HEK293 (cell line): ENCODE data around the gene UBQLN2.

Source experiments
- KLF9 ChIP-seq: fragments of 450-650 bp; formaldehyde crosslinking; IDR thresholded peaks from 2 replicates; pipeline ENCODE4 v1.5.1; 2016; ENCODE audit warnings: missing biosample characterization, missing genetic modification characterization, low read depth
- OSR2 ChIP-seq: fragments of 450-650 bp; formaldehyde crosslinking; IDR thresholded peaks from 2 replicates; pipeline ENCODE4 v1.5.1; 2016; ENCODE audit warnings: missing biosample characterization, missing genetic modification characterization
- TCF7L2 ChIP-seq: IDR thresholded peaks from 2 replicates; pipeline ENCODE4 v1.6.1; 2011; ENCODE audit warnings: low read depth, mild to moderate bottlenecking, inconsistent platforms, low read length, moderate library complexity, borderline replicate concordance
- YY1 ChIP-seq: fragments of 450-650 bp; formaldehyde crosslinking; IDR thresholded peaks from 2 replicates; pipeline ENCODE4 v1.5.1; 2018; ENCODE audit warnings: missing biosample characterization, missing genetic modification characterization
- ZBTB7A ChIP-seq: fragments of 450-650 bp; formaldehyde crosslinking; IDR thresholded peaks from 2 replicates; pipeline ENCODE4 v1.5.1; 2016; ENCODE audit warnings: low read depth, missing biosample characterization, missing genetic modification characterization
- ZNF121 ChIP-seq: fragments of 450-650 bp; formaldehyde crosslinking; IDR thresholded peaks from 2 replicates; pipeline ENCODE4 v1.5.1; 2016; ENCODE audit warnings: missing biosample characterization, missing genetic modification characterization
- ZNF335 ChIP-seq: fragments of 450-650 bp; formaldehyde crosslinking; conservative IDR thresholded peaks from 2 replicates; pipeline ENCODE4 v1.5.1; 2016; ENCODE audit warnings: missing biosample characterization, missing genetic modification characterization
- ZNF510 ChIP-seq: fragments of 450-650 bp; formaldehyde crosslinking; IDR thresholded peaks from 2 replicates; pipeline ENCODE4 v1.5.1; 2018; ENCODE audit warnings: mild to moderate bottlenecking, missing genetic modification characterization, missing biosample characterization; ENCODE audit not compliant: insufficient replicate concordance
- ZNF561 ChIP-seq: fragments of 450-650 bp; IDR thresholded peaks from 2 replicates; pipeline ENCODE4 v1.5.1; 2018; ENCODE audit warnings: missing biosample characterization, missing genetic modification characterization, borderline replicate concordance
- TF ChIP-seq, protein P1 (sequence below): fragments of 450-650 bp; formaldehyde crosslinking; IDR thresholded peaks from 2 replicates; pipeline ENCODE4 v1.5.1; 2016; ENCODE audit warnings: missing biosample characterization, missing genetic modification characterization
- TF ChIP-seq, protein P2 (sequence below): fragments of 450-650 bp; formaldehyde crosslinking; IDR thresholded peaks from 2 replicates; pipeline ENCODE4 v1.5.1; 2016; ENCODE audit warnings: missing biosample characterization, missing genetic modification characterization
- TF ChIP-seq, protein P3 (sequence below): fragments of 450-650 bp; formaldehyde crosslinking; IDR thresholded peaks from 2 replicates; pipeline ENCODE4 v1.5.1; 2016; ENCODE audit warnings: missing biosample characterization, missing genetic modification characterization
- TF ChIP-seq, protein P4 (sequence below): IDR thresholded peaks from 2 replicates; pipeline ENCODE4 v1.6.1; 2011; ENCODE audit warnings: mild to moderate bottlenecking, low read depth, low read length, borderline replicate concordance
- TF ChIP-seq, protein P5 (sequence below): fragments of 450-650 bp; formaldehyde crosslinking; IDR thresholded peaks from 2 replicates; pipeline ENCODE4 v1.5.1; 2016; ENCODE audit warnings: missing biosample characterization, missing genetic modification characterization

DNA sequence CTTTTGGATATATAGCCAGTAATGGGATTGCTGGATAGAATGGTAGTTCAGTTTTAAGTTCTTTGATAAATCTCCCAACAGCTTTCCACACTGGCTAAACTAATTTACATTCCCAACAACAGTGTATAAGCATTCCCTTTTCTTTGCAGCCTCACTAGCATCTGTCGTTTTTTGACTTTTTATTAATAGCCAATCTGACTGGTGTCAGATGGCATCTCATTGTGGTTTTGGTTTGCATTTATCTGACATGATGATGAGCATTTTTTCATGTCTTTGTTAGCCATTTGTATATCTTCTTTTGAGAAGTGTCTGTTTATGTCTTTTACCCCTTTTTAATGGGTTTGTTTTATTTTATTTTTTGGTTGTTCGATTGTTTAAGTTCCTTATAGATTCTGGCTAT is 13.3 kb downstream of the UBQLN2 start:
- TF ChIP-seq, protein P1, sequence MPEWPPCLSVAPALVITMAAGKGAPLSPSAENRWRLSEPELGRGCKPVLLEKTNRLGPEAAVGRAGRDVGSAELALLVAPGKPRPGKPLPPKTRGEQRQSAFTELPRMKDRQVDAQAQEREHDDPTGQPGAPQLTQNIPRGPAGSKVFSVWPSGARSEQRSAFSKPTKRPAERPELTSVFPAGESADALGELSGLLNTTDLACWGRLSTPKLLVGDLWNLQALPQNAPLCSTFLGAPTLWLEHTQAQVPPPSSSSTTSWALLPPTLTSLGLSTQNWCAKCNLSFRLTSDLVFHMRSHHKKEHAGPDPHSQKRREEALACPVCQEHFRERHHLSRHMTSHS (tag by site-specific recombination), result no peak
- TF ChIP-seq, protein P2, sequence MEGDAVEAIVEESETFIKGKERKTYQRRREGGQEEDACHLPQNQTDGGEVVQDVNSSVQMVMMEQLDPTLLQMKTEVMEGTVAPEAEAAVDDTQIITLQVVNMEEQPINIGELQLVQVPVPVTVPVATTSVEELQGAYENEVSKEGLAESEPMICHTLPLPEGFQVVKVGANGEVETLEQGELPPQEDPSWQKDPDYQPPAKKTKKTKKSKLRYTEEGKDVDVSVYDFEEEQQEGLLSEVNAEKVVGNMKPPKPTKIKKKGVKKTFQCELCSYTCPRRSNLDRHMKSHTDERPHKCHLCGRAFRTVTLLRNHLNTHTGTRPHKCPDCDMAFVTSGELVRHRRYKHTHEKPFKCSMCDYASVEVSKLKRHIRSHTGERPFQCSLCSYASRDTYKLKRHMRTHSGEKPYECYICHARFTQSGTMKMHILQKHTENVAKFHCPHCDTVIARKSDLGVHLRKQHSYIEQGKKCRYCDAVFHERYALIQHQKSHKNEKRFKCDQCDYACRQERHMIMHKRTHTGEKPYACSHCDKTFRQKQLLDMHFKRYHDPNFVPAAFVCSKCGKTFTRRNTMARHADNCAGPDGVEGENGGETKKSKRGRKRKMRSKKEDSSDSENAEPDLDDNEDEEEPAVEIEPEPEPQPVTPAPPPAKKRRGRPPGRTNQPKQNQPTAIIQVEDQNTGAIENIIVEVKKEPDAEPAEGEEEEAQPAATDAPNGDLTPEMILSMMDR (tag by site-specific recombination), result no peak
- TF ChIP-seq, protein P3, sequence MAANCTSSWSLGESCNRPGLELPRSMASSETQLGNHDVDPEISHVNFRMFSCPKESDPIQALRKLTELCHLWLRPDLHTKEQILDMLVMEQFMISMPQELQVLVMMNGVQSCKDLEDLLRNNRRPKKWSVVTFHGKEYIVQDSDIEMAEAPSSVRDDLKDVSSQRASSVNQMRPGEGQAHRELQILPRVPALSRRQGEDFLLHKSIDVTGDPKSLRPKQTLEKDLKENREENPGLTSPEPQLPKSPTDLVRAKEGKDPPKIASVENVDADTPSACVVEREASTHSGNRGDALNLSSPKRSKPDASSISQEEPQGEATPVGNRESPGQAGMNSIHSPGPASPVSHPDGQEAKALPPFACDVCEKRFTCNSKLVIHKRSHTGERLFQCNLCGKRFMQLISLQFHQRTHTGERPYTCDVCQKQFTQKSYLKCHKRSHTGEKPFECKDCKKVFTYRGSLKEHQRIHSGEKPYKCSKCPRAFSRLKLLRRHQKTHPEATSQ (tag by site-specific recombination), result no peak
- TF ChIP-seq KLF9 (no peak), ZNF510 (no peak), YY1 (tag by site-specific recombination) (no peak), ZBTB7A (tag by site-specific recombination) (no peak), OSR2 (tag by site-specific recombination) (no peak), ZNF121 (no peak), ZNF335 (tag by site-specific recombination) (no peak), TCF7L2 (no peak), ZNF561 (tag by site-specific recombination) (no peak)
- TF ChIP-seq, protein P4, sequence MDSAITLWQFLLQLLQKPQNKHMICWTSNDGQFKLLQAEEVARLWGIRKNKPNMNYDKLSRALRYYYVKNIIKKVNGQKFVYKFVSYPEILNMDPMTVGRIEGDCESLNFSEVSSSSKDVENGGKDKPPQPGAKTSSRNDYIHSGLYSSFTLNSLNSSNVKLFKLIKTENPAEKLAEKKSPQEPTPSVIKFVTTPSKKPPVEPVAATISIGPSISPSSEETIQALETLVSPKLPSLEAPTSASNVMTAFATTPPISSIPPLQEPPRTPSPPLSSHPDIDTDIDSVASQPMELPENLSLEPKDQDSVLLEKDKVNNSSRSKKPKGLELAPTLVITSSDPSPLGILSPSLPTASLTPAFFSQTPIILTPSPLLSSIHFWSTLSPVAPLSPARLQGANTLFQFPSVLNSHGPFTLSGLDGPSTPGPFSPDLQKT, result no peak
- TF ChIP-seq, protein P5, sequence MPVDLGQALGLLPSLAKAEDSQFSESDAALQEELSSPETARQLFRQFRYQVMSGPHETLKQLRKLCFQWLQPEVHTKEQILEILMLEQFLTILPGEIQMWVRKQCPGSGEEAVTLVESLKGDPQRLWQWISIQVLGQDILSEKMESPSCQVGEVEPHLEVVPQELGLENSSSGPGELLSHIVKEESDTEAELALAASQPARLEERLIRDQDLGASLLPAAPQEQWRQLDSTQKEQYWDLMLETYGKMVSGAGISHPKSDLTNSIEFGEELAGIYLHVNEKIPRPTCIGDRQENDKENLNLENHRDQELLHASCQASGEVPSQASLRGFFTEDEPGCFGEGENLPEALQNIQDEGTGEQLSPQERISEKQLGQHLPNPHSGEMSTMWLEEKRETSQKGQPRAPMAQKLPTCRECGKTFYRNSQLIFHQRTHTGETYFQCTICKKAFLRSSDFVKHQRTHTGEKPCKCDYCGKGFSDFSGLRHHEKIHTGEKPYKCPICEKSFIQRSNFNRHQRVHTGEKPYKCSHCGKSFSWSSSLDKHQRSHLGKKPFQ, result no peak
